ENCODE data around the gene HIVEP3.

DNA sequence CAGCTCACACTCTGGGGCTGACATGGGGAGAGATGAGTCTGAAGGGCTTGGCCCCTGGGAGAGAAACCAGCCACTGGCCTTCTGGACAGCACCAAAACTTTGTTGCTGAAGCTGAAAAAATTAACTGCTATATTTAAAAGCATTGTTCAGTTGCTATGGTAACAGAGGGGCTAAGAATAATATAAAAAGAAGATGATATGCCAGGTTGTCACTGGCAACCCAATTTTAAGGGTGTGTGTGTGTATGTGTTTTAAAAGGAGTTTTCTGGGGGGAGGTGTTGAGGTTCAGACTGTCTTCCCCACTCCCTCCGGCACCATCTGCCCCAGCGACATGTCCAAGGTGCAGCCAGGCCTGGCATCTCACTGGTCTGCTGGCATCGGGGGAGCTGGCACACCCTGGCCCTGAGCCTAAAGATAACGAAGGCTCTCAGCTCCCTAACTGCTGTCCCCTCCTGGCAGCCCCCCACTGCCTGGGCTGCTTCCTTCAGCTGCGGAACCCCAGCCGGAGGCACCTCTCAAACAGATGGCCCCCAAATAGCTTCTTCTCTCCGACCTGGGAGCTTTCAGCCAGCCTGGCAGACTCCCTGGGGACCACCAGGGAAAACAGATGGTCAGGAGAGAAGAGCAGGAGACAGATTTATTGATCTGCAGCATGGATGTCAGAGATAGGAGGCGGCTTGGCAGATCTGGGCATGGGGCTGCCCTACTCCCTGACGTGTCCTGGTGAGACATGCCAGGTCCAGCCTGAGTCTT is 203.9 kb downstream of the HIVEP3 start:
- TF ChIP-seq, protein P1, sequence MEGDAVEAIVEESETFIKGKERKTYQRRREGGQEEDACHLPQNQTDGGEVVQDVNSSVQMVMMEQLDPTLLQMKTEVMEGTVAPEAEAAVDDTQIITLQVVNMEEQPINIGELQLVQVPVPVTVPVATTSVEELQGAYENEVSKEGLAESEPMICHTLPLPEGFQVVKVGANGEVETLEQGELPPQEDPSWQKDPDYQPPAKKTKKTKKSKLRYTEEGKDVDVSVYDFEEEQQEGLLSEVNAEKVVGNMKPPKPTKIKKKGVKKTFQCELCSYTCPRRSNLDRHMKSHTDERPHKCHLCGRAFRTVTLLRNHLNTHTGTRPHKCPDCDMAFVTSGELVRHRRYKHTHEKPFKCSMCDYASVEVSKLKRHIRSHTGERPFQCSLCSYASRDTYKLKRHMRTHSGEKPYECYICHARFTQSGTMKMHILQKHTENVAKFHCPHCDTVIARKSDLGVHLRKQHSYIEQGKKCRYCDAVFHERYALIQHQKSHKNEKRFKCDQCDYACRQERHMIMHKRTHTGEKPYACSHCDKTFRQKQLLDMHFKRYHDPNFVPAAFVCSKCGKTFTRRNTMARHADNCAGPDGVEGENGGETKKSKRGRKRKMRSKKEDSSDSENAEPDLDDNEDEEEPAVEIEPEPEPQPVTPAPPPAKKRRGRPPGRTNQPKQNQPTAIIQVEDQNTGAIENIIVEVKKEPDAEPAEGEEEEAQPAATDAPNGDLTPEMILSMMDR (IDR thresholded peaks at IDR 0.05; ENCODE audit: borderline replicate concordance, extremely low read depth, low read length, poor library complexity, severe bottlenecking), result no peak
- TF ChIP-seq EZH2 (IDR thresholded peaks at IDR 0.05; ENCODE audit: borderline replicate concordance, low read depth, low read length, severe bottlenecking), result no peak

Data from DND-41 (cell line).